Erythroblast (primary cell): ENCODE measurements around the gene OR52M1.

ENCODE experiments used
- GATA1 ChIP-seq: IDR thresholded peaks from 2 replicates; pipeline ENCODE4 v1.6.1; 2011; ENCODE audit warnings: low read depth, mild to moderate bottlenecking, control low read depth, low read length, moderate library complexity
- POLR2A ChIP-seq: IDR thresholded peaks from 2 replicates; pipeline ENCODE4 v1.6.1; 2011; ENCODE audit warnings: mild to moderate bottlenecking, low read length

DNA sequence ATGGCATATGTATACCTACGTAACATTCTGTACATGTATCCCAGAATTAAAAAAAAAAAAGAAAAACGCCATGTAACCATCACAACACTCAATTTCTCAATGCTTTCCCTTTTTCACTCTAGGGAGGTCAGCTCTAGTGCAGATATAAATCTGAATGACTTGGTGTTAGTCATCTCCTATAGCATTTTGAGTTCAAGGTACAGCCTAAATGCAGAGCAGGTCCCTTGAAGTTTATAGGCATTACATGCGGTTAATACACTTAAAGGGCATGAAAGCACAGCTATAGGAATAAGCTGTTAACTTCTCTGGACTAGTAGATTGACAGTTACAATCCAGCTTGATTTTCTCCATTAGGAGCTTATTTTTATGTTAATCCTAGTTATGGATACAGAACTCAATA is 20.4 kb downstream of the OR52M1 start:
- TF ChIP-seq POLR2A (no peak), GATA1 (no peak)
